ENCODE results near the gene FOXN3.

DNA sequence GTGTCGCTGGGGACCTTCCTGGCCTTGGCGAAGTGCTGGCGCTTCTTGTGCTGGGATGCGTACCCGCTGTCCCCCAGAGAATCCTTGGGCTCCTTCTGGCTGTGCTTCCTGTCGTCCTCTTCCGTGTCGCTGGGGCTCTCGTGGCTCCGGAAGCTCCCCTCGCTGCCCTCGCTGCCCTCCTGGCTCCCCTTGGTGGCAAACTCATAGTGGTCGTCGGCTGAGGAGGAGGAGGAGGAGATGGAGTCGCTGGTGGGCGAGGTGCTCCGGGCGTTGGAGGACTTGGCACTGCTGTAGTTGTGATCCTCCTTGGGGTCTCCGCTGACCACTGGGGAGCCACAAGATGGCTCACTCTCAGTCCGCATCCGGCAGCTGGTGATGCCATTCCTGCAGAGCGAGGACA lies 254.4 kb downstream of the FOXN3 start:
- TF ChIP-seq, protein P1, sequence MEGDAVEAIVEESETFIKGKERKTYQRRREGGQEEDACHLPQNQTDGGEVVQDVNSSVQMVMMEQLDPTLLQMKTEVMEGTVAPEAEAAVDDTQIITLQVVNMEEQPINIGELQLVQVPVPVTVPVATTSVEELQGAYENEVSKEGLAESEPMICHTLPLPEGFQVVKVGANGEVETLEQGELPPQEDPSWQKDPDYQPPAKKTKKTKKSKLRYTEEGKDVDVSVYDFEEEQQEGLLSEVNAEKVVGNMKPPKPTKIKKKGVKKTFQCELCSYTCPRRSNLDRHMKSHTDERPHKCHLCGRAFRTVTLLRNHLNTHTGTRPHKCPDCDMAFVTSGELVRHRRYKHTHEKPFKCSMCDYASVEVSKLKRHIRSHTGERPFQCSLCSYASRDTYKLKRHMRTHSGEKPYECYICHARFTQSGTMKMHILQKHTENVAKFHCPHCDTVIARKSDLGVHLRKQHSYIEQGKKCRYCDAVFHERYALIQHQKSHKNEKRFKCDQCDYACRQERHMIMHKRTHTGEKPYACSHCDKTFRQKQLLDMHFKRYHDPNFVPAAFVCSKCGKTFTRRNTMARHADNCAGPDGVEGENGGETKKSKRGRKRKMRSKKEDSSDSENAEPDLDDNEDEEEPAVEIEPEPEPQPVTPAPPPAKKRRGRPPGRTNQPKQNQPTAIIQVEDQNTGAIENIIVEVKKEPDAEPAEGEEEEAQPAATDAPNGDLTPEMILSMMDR (IDR thresholded peaks at IDR 0.05 in 8 of 11, conservative IDR thresholded peaks at IDR 0.05 in 3 of 11) = no peak
- no peak for TF ChIP-seq POLR2AphosphoS5 (IDR thresholded peaks at IDR 0.05)
- TF ChIP-seq POLR2A (IDR thresholded peaks at IDR 0.05) = no peak
